ENCODE data around the gene PARL.

DNA sequence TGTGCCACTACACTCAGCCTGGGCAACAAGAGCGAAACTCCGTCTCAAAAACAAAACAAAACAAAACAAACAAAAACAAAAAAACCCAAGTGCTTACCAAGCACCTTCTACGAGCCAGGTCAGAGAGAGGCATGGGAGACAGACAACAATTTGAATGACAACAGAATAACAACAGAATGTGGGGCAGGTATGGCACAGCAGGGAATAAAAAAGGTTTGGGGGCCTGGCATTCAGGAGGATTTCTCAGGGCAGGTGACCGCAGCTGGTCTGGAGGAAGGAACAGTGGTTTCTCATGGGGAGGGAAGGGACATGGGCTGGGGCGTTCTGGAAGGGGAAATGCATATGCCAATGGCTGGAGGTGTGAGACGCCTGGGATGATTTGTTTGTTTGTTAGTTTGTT is 22.5 kb upstream of the PARL start:
- no peak for TF ChIP-seq EZH2 (IDR thresholded peaks at IDR 0.05)
- no peak for TF ChIP-seq POLR2AphosphoS5 (IDR thresholded peaks at IDR 0.05; ENCODE audit: borderline replicate concordance, low read depth, low read length)
